ENCODE results near the gene TMCC3. TPM values are rescaled to one million over a fixed set of nuclear protein-coding genes. Genes with fewer than 3 reads are reported as not detected.

Gene TMCC3
- total RNA-seq, 1 donor from 2014 or later, result 11.0 TPM

- no peak overlapping the region for H3K4me3 ChIP-seq
- no peak overlapping the region for H3K27ac ChIP-seq
- no peak for DNase-seq (ENCODE audit: low spot score in 2 of 2)
- no peaks in the 10 kb centered on the region for H3K4me1 ChIP-seq
- H3K9me3 ChIP-seq, result no peaks in the 10 kb centered on the region
- H3K27me3 ChIP-seq, result no peaks in the 10 kb centered on the region
- intact Hi-C loops (cut with DNase I), result no loop called here
- no peak for TF ChIP-seq CTCF (IDR thresholded peaks at IDR 0.05)
- H3K36me3 ChIP-seq, result no peaks in the 10 kb centered on the region
Measured at GRCh38 chr12:94663071-94663470, 12.7 kb upstream of the TMCC3 start.

DNA sequence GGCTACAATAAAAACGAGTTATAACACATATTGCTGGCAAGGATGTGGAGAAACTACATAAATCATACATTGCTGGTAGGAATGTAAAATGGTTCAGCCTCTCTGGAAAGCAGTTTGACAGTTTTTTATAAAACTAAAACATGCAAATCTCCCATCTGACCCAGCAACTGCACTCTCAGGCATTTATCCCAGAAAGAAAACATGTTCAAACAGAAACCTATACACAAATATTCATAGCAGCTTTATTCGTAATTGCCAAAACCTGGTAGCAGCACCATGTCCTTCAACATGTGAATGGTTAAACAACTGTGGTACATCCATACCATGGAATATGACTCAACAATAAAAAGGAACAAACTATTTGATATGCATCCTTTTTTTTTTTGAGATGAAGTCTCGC lies 10.1 kb upstream of the TMCC3 start:
- Histone ChIP-seq H3K4me3 (no peak overlapping the region), H3K36me3 (no peaks in the 10 kb centered on the region)
- intact Hi-C loops (cut with DNase I), result no loop called here

DNA sequence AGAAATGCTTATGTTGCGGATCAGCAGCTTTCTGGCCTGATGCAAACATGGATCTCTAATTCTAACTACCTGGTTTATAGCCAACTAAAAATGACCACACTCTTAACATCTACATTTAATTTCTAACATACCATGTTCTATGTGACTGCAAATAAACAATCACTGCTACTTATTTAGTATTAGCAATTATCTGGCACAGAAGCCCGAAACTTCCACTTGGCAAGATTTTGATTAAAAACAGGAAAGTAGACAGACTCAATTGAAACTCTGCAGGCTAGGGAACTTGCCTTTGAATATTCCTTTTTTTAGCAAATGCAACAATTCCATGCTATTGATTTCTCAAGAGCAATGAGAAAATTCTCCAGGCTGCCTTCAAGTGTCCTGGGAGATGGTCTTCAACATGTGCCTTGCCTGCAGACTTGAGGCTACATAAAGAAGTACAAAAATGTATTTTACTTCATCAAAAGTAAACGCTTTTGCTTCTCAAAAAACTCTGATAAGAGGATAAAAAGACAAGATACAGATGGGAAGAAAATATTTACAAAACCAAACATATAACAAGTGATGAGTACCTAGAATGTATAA lies 9.1 kb upstream of the TMCC3 start:
- no peak overlapping the region for H3K4me3 ChIP-seq
- no peak for DNase-seq (ENCODE audit: low spot score in 2 of 2)
- intact Hi-C loops (cut with DNase I), result no loop called here

More for the DNA sequence above, 10.1 kb upstream of the TMCC3 start:
- no peak for DNase-seq (ENCODE audit: low spot score in 2 of 2)
- no peaks in the 10 kb centered on the region for H3K4me1 ChIP-seq
- H3K9me3 ChIP-seq, result no peaks in the 10 kb centered on the region
- TF ChIP-seq CTCF (IDR thresholded peaks at IDR 0.05), result no peak
- no peak overlapping the region for H3K27ac ChIP-seq
- no peaks in the 10 kb centered on the region for H3K27me3 ChIP-seq

DNA sequence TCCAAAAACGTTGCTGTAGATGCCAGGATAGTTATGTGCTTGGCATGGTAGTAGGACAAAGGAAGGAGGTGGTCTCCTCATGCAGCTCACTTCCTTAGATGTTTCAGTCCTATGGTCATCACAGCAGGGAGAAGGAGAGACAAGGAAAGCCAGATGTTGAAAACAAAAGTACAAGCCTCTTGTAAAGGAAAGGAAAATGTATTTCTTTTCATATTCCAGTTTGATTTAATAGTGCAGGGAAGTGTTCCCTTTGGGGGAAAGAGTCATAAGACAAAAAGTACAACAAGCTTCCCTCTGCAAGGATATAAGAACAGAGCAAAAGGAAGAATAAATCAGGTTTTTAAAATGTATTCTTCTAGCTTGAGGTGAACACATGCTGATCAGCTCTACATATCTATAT lies 8.6 kb upstream of the TMCC3 start:
- H3K27me3 ChIP-seq, result no peaks in the 10 kb centered on the region
- no peak overlapping the region for H3K4me3 ChIP-seq
- no peaks in the 10 kb centered on the region for H3K36me3 ChIP-seq
- H3K4me1 ChIP-seq, result no peaks in the 10 kb centered on the region
- no peaks in the 10 kb centered on the region for H3K9me3 ChIP-seq
- intact Hi-C loops (cut with DNase I), result no loop called here
- no peak for DNase-seq (ENCODE audit: low spot score in 2 of 2)
- no peak for TF ChIP-seq CTCF (IDR thresholded peaks at IDR 0.05)
- H3K27ac ChIP-seq, result no peak overlapping the region

More for the DNA sequence above, 9.1 kb upstream of the TMCC3 start:
- Histone ChIP-seq H3K9me3 (no peaks in the 10 kb centered on the region), H3K36me3 (no peaks in the 10 kb centered on the region), H3K4me1 (no peaks in the 10 kb centered on the region), H3K27ac (no peak overlapping the region), H3K27me3 (no peaks in the 10 kb centered on the region)
- TF ChIP-seq CTCF (IDR thresholded peaks at IDR 0.05), result no peak

GRCh38 chr12:94656556-94656955 lies 6.2 kb upstream of the TMCC3 start:
- H3K4me1 ChIP-seq, result no peaks in the 10 kb centered on the region
- H3K9me3 ChIP-seq, result no peaks in the 10 kb centered on the region
- H3K4me3 ChIP-seq, result no peak overlapping the region
- H3K27ac ChIP-seq, result no peak overlapping the region
- DNase-seq (ENCODE audit: low spot score in 2 of 2), result no peak
- intact Hi-C loops (cut with DNase I), result no loop called here
- H3K36me3 ChIP-seq, result no peaks in the 10 kb centered on the region
- no peak for TF ChIP-seq CTCF (IDR thresholded peaks at IDR 0.05)
- H3K27me3 ChIP-seq, result no peaks in the 10 kb centered on the region

Data from ascending aorta (tissue), 2 donors.